CD14-positive monocyte (primary cell): ENCODE results near the gene PAK5. TPM values are rescaled to one million over a fixed set of nuclear protein-coding genes. Genes with fewer than 3 reads are reported as not detected.

Source experiments
- DNase-seq, 3 donors: peaks; one replicate each; pipeline ENCODE4 v3.0.0-alpha.2; 2011 to 2022
- H2AFZ ChIP-seq: 2 replicates; pipeline ENCODE4 v1.6.0; 2012; ENCODE audit warnings: mild to moderate bottlenecking, low read depth, low read length, inconsistent platforms; ENCODE audit not compliant: insufficient read depth, poor library complexity, severe bottlenecking
- H3K27ac ChIP-seq, 2 donors: 1 replicate in 1 of 2; 2 replicates in 1 of 2; pipeline ENCODE4 v1.5.1; 2012 to 2013; ENCODE audit warnings: low read length in 2 of 2, control low read depth in 1 of 2, inconsistent platforms in 1 of 2, low read depth in 1 of 2, mild to moderate bottlenecking in 1 of 2
- H3K27me3 ChIP-seq, 2 donors: one replicate each; pipeline versions ENCODE4 v1.6.0 to v1.6.1; 2011 to 2013; ENCODE audit warnings: low read length in 2 of 2; ENCODE audit not compliant: control insufficient read depth in 2 of 2, insufficient read depth in 2 of 2
- H3K36me3 ChIP-seq, 2 donors: replicated peaks in 1 of 2; 1 replicate in 1 of 2; 2 replicates in 1 of 2; pipeline versions ENCODE4 v1.5.1 to v1.6.1; 2012 to 2013; ENCODE audit warnings: low read length in 2 of 2, control low read depth in 1 of 2, inconsistent platforms in 1 of 2, mild to moderate bottlenecking in 1 of 2; ENCODE audit not compliant: insufficient read depth in 2 of 2, control insufficient read depth in 1 of 2
- H3K4me1 ChIP-seq, 2 donors: 1 replicate in 1 of 2; 2 replicates in 1 of 2; pipeline versions ENCODE4 v1.5.1 to v1.6.1; 2012 to 2013; ENCODE audit warnings: low read length in 2 of 2, control low read depth in 1 of 2, inconsistent platforms in 1 of 2, mild to moderate bottlenecking in 1 of 2, moderate library complexity in 1 of 2; ENCODE audit not compliant: insufficient read depth in 2 of 2, control insufficient read depth in 1 of 2
- H3K4me2 ChIP-seq: replicated peaks from 2 replicates; pipeline ENCODE3; 2012; ENCODE audit warnings: low read length, moderate library complexity, mild to moderate bottlenecking; ENCODE audit not compliant: poor library complexity, severe bottlenecking; ENCODE audit errors: extremely low read depth
- H3K4me3 ChIP-seq, 3 experiments: fragments of 200-600 bp in 1 of 3; sonication (generic) in 1 of 3; replicated peaks in 1 of 3; 1 replicate in 2 of 3; 2 replicates in 1 of 3; pipeline ENCODE4 v1.5.1; 2011 to 2013; ENCODE audit warnings: low read length in 3 of 3, mild to moderate bottlenecking in 3 of 3, control low read depth in 2 of 3, low read depth in 2 of 3, inconsistent platforms in 1 of 3, moderate library complexity in 1 of 3
- H3K79me2 ChIP-seq: 2 replicates; pipeline ENCODE4 v1.6.0; 2012; ENCODE audit warnings: mild to moderate bottlenecking, control low read depth, inconsistent platforms, low read length, moderate library complexity; ENCODE audit not compliant: insufficient read depth
- H3K9ac ChIP-seq: 2 replicates; pipeline ENCODE4 v1.6.0; 2017; ENCODE audit warnings: low read length, mild to moderate bottlenecking; ENCODE audit not compliant: insufficient read depth, poor library complexity, severe bottlenecking
- H3K9me3 ChIP-seq, 2 donors: replicated peaks in 1 of 2; 1 replicate in 1 of 2; 2 replicates in 1 of 2; pipeline versions ENCODE4 v1.5.1 to v1.6.1; 2012 to 2013; ENCODE audit warnings: low read length in 2 of 2, control low read depth in 1 of 2; ENCODE audit not compliant: control insufficient read depth in 1 of 2, insufficient read depth in 1 of 2
- H4K20me1 ChIP-seq: 2 replicates; pipeline ENCODE4 v1.6.0; 2012; ENCODE audit warnings: mild to moderate bottlenecking, low read length, control low read depth, moderate library complexity; ENCODE audit not compliant: insufficient read depth
- H3K27ac Mint-ChIP-seq, 7 donors: one replicate each; pipeline ENCODE4 v1.8.0; 2020; ENCODE audit warnings: mild to moderate bottlenecking in 7 of 7, mixed read lengths in 7 of 7, moderate library complexity in 6 of 7, inconsistent platforms in 2 of 7
- H3K27me3 Mint-ChIP-seq, 3 donors: one replicate each; pipeline ENCODE4 v1.8.0; 2021 to 2022; ENCODE audit warnings: low read depth in 3 of 3, mild to moderate bottlenecking in 3 of 3, mixed read lengths in 3 of 3, moderate library complexity in 3 of 3, inconsistent platforms in 1 of 3
- H3K36me3 Mint-ChIP-seq, 2 donors: one replicate each; pipeline ENCODE4 v1.8.0; 2020; ENCODE audit warnings: mixed read lengths in 2 of 2, inconsistent platforms in 1 of 2, mild to moderate bottlenecking in 1 of 2
- H3K4me1 Mint-ChIP-seq: one replicate; pipeline ENCODE4 v1.8.0; 2020; ENCODE audit warnings: mild to moderate bottlenecking, mixed read lengths
- H3K4me3 Mint-ChIP-seq, 2 donors: one replicate each; pipeline ENCODE4 v1.8.0; 2020; ENCODE audit warnings: mild to moderate bottlenecking in 2 of 2, mixed read lengths in 2 of 2, moderate library complexity in 1 of 2
- H3K9me3 Mint-ChIP-seq, 7 donors: one replicate each; pipeline ENCODE4 v1.8.0; 2020 to 2022; ENCODE audit warnings: mixed read lengths in 7 of 7, mild to moderate bottlenecking in 6 of 7, moderate library complexity in 6 of 7, inconsistent platforms in 2 of 7
- CTCF ChIP-seq: fragments of 200-600 bp; IDR thresholded peaks from one replicate; pipeline ENCODE4 v1.8.0; 2022; ENCODE audit warnings: antibody characterized with exemption, mild to moderate bottlenecking
- WGBS: methylation state at CpG from one replicate; pipeline ENCODE4 v1.1.5; 2013; ENCODE audit warnings: missing lambda C conversion rate; ENCODE audit not compliant: insufficient coverage; 5-methylcytosine and 5-hydroxymethylcytosine counted together
- intact Hi-C, 2 donors: fragments of 100-400 bp; cut with micrococcal nuclease; formaldehyde crosslinking; loops; one replicate each; pipeline versions ENCODE4 v1.15.0 to v1.15.1; 2023
- polyA plus RNA-seq, 3 donors: library from polyadenylated mRNA; depleted of rRNA in 1 of 3; unstranded in 2 of 3; stranded (reverse) in 1 of 3; fragments of 300-500 nt in 2 of 3; fragments of >200 nt in 1 of 3; fragmentation: Illumina TruSeq in 2 of 3; gene quantifications; 1 replicate in 2 of 3; 2 replicates in 1 of 3; pipeline ENCODE4 v1.2.3, GENCODE V29; 2012 to 2021

Gene PAK5
- polyA plus RNA-seq, 3 donors, result not detected

GRCh38 chr20:9543214-9543613 is 295.7 kb downstream of the PAK5 start:
- H2AFZ ChIP-seq, result no peak overlapping the region
- H3K27ac Mint-ChIP-seq, result no peak overlapping the region
- H3K9me3 ChIP-seq, result no peaks in the 10 kb centered on the region
- 46% methylated on average over 2 of the region's 4 CpGs for WGBS
- H3K4me2 ChIP-seq, result no peak overlapping the region
- TF ChIP-seq CTCF, result no peak
- no peaks in the 10 kb centered on the region for H3K36me3 Mint-ChIP-seq
- intact Hi-C loops, result no loop called here
- H3K79me2 ChIP-seq, result no peaks in the 10 kb centered on the region
- no peak overlapping the region for H3K4me3 Mint-ChIP-seq
- no peak overlapping the region for H3K27ac ChIP-seq
- peaks cover 0 to 15% (median 2%) of the 10 kb centered on the region in 7 donors for H3K9me3 Mint-ChIP-seq
- no peaks in the 10 kb centered on the region for H3K4me1 Mint-ChIP-seq
- no peaks in the 10 kb centered on the region for H4K20me1 ChIP-seq
- H3K27me3 ChIP-seq, result peaks cover 13 to 15% of the 10 kb centered on the region in 2 donors
- no peak for DNase-seq
- peaks cover 19 to 39% (median 20%) of the 10 kb centered on the region in 3 donors for H3K27me3 Mint-ChIP-seq
- no peak overlapping the region for H3K4me3 ChIP-seq
- no peaks in the 10 kb centered on the region for H3K36me3 ChIP-seq
- no peak overlapping the region for H3K9ac ChIP-seq
- H3K4me1 ChIP-seq, result no peaks in the 10 kb centered on the region

DNA sequence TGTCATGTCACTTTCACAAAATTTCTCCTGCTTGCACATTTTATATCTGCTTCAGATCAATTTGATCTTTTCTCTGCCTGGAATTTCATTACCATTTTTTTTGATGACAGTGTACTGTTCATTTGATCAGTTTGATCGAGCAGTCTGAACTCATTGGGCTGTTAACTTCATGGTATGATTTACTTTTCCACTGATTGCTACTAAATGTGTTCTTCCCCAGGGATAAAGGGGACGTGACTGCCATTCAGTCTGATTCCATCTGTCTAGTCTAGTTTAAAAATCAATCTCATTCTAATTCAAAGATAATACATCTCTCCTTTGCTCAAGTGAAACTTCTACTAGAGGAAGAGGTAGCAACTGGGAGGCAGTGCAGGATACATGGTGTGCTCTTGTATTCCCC is 303.4 kb downstream of the PAK5 start:
- H3K4me3 ChIP-seq, result no peak overlapping the region
- intact Hi-C loops, result no loop called here
- H2AFZ ChIP-seq, result no peak overlapping the region
- no peaks in the 10 kb centered on the region for H3K79me2 ChIP-seq
- Mint-ChIP-seq H3K9me3 (peaks cover 0 to 4% (median 0%) of the 10 kb centered on the region in 7 donors), H3K4me1 (no peaks in the 10 kb centered on the region), H3K27ac (no peak overlapping the region), H3K36me3 (peaks cover under 1 to 2% of the 10 kb centered on the region in 2 donors), H3K4me3 (no peak overlapping the region), H3K27me3 (peaks cover 13 to 35% (median 20%) of the 10 kb centered on the region in 3 donors)
- no peaks in the 10 kb centered on the region for H4K20me1 ChIP-seq
- no peak overlapping the region for H3K9ac ChIP-seq
- peaks cover 0 to under 1% of the 10 kb centered on the region in 2 donors for H3K36me3 ChIP-seq
- no peak overlapping the region for H3K4me2 ChIP-seq
- TF ChIP-seq CTCF, result no peak
- DNase-seq, result no peak
- WGBS, result no CpG with 5 or more reads among the region's 2 CpGs
- H3K27me3 ChIP-seq, result peaks cover 9 to 37% of the 10 kb centered on the region in 2 donors
- no peak overlapping the region for H3K27ac ChIP-seq
- no peaks in the 10 kb centered on the region for H3K4me1 ChIP-seq
- no peaks in the 10 kb centered on the region for H3K9me3 ChIP-seq
